GOT3 (cell line): ENCODE results near the gene ZNF778.
A peak's percentile ranks its signal among the peaks of the same experiment; 100 is the strongest.

Experiments used
- DNase-seq: peaks from one replicate; lab custom pipeline; 2025; ENCODE audit warnings: mixed read lengths; lab: John Stamatoyannopoulos, UW

ZNF778 gene

DNA sequence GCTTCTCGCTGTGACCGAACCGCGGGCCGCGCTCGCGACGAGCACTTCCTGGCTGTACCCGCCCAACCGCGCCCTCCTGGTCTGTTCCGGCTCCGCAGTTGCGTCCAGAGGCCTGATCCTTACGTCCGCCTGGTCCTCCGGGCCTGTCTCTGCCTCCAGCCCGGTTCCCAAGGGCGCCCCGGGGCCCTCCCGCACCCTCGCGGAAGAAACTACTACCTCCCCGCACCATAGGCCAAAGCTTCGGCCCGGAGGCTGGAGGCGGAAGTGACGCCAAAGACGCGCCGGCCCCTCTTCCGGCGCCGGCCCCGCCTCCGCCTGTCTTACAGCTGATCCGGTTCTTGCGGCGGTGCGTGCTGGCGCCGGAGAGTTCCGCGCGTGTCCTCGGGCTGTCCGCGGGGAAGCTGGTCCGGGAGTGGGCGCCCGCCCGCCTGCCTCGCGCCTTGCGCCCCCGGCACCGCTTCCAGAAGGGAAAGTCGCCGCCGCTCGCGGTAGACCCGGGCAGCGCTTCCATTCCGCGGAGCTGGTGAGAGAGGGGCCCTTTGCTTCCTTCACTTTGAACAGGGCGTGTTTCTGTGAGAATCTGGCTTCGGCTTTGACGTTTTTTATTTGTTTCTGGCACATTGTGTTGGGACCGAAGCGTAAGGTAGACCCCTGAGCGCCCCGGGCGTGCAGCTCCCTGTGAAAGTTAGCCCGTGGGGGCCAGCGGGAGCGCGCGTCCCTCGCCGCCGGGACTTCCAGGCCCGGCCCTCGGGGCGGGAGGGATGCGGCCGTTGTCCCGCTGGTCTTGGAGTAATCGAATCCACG, at the start of gene ZNF778:
Gene ZNF778, plus strand, starts transcription at position 316 of the 804 bp plus-strand sequence. CDS start 3,425 bp downstream, outside the sequence.
- peak; percentile 64 for DNase-seq

DNA sequence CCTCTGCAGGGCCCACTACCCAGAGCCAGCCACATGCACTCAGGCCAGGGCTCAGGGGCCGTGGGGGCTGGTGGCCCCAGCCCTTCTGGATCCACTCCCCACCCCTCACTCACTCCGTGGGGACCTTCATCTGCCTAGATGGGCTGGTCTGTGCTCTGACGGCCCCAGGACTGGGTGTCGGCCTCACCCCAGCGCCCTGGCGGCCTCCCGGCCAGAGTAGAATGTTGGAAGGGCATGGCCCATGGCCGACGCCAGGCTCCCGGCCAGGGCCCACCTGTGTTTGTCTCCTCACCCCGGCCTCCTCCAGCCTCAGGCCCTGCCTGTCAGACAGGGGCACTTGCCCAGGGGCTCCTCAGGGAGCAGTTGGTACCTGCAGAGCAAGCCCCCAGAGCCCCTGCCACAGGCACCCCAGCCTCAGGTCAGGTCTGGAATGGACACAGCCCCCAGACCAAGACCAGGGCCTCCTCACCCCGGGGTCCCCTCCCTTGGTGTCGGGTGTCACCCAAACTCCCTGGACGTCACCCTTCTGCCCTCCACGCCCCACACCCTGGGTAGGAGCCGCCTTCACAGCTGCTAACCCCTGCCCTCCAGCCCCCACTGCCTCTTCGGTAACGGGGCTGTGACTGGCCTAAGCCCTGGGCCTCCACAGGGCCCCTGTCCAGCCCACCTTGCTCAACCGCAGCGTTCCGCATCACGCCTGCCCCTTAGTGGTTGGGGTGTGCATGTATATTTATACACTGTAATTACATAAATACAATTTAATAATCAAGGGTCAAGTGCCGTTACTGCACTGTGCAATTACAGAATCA, 48.9 kb upstream of the ZNF778 start:
- DNase-seq, result no peak

DNA sequence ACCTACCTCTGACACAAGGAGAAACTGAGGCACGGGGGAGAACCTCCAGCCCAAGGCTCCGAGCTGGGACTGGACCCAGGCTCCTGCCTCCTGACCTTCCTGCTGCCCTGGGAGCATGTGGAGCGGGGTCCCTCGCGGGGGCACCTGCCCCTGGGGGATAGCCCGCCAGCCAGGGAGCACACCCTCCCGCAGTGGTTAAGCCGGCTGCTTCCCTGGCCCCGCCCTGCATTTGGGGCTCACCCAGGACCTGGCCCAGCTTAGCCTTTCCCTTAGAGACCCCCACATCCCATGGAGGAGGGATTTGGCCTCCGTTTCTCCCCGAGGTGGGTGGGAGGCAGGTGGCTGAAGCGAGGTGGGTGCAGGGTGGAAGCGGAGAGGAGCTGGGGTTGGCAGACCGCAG, 47.7 kb upstream of the ZNF778 start:
- DNase-seq, result no peak

GRCh38 chr16:89170346-89171215, 46.9 kb upstream of the ZNF778 start:
- no peak for DNase-seq

DNA sequence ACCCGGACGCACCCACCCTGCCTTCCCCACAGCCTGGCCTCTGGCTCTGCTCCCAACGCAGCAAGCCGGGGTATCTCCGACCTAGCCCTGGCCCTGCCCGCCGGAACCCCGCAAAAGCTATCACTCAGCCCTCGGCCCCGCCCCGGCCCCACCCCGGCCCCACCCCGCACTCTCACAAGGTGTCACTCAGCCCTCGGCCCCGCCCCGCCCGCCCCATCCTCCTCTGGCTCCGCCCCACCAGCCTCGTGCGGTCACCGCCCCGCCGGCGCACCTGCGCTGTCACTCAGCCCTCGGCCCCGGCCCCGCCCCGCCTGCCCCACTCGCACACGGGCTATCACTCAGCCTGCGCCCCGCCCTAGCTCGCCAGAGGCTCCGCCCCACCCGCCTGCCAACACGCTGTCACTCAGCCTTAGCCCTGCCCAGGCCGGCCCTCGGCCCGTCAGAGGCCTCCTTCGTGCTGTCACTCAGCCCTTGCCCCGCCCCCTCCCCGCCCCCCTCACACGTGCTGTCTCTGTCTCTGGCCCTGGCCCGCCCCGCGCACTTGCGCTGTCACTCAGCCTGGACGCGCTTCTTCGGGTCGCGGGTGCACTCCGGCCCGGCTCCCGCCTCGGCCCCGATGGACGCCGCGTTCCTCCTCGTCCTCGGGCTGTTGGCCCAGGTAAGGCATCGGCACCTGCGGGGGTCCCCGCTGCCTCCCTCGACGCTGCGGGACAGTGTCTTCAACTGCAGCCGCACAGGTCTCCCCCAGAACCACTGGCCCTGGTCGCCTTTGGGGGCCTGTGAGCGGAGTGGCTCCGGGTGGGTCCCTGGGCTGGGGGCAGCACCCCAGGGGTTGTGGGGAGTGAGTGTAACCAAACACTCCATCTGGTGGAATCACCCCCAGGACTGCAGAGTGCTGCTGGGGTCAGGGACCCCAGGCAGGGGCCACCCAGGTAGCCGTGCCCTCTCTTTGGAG, 46.0 kb upstream of the ZNF778 start, which contains the start of gene CDH15:
Gene CDH15, plus strand, starts transcription at position 533 of the 955 bp plus-strand sequence. Its CDS starts 84 bp downstream, at position 617.
- DNase-seq, result no peak

DNA sequence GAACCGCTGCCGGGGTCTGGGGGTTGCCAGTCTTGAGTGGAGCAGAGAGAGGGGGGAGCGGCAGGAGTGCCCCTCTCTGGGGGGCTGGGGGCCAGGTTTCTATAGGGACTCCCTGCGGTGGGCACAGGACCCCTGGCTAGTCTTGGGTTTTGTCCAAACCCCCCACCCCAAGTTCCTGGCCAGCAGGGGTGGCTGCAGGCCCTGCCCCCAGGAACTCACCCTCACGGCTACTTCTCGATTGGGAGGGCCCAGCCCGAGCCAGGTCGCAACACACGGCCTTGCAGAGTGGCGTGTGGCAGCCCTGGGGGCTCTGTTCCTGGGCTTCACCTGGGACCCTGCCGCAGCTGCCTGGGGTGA, 45.4 kb upstream of the ZNF778 start:
- DNase-seq, result no peak

- DNase-seq, result no peak
Measured at GRCh38 chr16:89172528-89173173, 44.9 kb upstream of the ZNF778 start.

DNA sequence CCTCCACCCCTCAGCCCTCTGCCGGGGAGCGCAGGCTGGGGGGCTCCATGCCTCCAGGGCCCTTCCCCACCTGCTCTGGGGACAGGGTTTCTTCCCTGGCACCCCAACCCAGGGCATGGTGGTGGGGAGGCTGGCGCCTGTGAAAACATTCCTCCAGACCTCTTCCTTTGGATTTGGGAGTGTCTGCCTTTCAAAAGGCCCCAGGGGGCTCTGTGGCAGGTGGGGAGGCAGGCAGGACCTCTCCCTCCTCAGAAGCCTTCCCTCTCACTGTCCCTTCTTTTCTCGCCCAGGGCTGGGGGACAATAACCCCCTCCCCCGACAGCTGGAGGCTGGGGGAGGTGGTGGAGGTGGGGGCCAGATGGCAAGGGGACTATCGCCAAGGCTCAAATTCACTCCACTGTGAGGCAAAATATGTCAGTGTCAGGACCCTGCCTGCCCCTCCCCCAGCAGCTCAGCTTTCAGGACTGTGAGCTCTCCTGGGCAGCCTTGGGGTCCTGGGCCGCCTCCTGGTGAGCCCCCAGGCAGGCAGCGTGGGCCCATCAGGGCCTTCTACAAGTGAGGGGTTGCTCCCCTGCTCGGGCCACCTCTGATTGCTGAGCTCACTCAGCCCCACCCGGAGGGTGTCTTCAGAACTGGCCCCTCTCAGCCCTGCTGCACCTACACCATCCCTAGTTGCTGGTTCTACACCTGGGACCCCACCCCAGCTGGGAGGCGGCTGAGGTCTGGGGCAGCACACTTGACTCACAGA, 44.2 kb upstream of the ZNF778 start:
- no peak for DNase-seq

DNA sequence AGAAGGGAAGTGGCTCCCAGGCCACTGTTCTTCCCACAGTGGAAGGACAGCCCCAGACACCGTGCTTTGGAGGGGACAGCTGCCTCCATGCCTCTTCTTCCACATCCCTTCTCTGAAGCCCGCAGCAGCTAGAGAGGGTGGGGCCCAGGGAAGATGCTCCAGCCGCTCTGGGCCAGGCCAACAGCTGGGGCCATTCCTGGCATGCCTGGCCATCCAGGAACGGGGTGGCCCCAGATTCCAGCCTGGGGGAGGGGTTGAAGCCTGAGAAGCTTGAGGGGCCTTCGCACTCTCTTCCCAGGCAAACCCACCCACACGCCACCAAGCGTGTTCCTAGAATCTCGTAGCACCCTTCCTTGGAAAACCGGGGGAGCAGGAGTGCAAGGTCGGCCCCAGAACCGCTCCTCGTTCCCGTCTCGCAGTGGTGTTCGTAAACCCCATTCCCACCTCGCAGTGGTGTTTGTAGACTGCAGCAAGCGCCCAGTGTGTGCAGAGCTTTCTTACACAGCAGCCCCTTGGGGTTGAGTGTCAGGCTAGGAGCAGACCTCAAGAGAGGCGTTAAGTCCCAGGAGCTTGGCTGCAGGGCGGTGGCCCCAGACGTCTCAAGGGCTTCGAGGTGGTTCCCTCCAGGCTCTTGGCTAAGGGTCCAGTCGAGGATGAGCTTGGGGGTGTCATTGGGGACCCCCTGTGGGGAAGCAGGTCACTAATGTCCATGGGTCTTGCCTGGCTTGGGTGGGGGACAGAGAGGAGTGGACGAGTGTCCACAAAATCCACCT, 43.3 kb upstream of the ZNF778 start:
- no peak for DNase-seq

DNA sequence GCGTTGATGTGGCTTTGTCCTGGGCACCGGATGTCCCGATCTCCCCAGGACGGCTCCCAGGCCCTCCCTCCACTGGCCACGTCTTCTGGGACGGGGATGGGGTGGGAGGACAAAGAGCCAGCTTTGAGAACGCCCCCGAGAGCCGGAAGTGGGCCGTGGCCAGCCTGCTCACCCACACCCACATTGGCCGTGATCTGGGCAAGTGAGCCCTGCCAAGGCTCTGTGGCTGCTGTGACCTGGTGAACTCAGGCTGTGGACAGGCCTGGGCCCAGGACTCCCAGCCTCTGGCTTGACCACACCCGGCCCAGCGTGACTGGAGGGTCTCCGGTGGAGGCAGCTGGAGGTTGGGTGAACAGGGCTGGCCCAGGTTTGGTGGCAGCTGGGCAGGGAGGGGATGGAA, 42.6 kb upstream of the ZNF778 start:
- DNase-seq, result no peak

GRCh38 chr16:89175280-89176146, 42.0 kb upstream of the ZNF778 start:
- DNase-seq, result no peak

- DNase-seq, result no peak
Measured at GRCh38 chr16:89176147-89176690, 41.3 kb upstream of the ZNF778 start.

DNA sequence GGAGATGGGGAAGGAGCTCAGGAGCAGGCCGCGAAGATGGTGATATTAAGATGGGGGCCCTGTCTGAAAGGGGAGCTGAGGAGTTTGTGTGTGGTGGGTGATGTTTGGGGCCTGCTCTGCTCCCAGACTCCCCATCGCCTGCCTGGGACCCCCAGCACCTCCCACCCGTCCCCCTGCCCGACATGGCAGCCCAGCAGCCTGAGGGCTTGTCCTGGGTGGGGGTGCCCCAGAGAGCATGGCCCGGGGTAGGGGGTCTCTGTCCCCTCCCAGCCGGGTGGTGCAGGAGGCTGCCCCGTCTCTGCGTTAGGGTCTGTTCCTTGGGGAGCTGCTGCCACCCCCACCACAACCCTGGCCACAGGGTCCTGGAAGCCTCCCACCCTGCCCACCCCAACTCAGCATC, 40.8 kb upstream of the ZNF778 start:
- DNase-seq, result no peak

DNA sequence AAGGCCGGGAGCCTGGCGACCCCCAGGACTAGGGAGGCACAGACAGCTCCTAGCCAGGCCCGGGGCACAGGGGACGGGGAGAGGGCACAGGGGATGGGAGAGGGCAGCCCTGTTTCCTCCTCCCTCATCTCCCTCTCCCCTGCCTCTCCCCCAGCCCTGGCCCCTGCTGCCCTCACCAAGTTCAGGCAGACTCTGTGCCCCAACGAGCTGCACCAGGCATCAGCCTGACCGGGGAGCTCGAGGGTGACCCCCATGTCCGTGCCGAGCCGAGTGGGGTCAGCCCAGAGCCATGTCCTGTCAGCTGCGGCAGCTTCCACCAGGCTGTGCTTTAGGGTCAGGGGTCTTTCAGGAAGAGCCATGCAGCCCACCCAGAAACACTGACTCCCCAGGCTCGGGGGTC, 40.0 kb upstream of the ZNF778 start:
- no peak for DNase-seq

DNA sequence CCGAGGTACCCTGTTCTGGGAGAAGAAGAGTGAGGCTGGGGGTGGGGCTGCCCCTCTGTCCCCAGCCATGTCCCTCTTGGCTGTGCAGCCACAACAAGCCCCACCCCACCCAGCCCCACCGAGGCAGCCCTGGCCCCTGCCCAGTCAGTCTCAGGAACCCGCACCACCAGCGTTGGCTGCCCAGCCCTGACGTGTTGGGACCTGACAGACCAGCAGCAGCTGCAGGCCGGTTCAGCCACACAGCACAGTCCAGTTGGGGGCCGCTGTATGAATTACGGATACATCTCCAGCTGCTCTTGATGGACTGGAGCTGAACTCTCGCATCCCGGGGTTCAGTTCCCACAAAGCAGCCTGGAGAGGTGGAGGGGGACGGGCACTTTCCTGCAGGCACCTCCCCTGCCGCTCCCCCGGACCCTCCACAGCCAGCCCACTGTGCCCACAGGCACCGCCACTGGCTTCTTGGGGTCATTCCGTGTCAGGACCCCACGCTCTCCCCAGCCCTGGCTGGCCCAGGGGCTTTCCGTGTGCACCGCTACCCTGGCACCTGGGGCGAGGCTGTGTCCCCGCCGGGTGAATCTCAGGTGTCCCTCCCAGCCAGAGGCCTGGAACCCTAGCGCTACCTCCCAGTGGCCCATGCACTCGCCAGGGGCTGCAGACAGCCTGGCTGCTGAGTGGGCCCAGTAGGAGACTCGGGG, 38.9 kb upstream of the ZNF778 start:
- DNase-seq, result no peak

DNA sequence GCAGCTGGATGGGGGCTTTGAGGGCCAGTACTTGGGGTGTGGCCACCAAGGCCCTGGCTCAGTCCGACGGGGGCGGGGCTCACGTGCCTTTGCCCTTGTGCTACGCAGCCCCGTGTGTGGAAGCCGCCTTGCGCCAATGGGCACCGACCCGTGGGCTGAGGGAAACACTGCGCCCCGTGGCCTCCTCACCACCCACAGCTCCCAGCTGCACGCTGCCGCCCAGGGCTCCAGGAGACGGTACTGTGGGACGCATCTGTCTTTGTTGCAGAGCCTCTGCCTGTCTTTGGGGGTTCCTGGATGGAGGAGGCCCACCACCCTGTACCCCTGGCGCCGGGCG, 38.4 kb upstream of the ZNF778 start:
- DNase-seq, result no peak

DNA sequence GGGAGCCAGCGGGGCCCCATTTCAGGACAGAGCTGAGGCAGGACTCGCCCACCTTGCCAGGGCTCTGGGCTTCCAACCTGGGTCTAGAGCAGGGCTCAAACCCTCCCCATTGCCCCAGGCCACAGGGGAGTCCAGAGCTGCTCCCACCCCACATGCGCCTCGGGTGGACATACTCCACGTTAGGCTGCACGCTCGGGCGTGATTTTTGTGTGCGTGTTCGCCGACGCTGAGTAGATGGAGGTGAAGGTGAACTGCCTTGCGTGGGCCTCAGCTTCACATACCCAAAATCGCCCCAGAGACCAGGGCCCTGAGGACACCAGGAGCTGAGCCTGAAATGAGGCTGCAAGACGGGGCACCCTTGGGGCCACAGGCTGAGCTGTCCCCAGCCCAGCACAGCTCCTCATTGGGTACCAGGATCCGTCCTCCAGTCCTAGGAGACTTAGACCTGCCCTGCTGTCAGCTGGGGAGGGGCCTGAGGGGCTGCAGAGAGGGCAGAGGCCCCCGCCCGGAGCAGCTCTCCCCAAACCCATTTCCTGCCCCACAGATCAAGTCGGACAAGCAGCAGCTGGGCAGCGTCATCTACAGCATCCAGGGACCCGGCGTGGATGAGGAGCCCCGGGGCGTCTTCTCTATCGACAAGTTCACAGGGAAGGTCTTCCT, 37.7 kb upstream of the ZNF778 start:
- no peak for DNase-seq
